SK-N-SH (cell line): ENCODE measurements around the gene TCN1.

Source experiments
- CTCF ChIP-seq: fragments of 200-600 bp; sonication (generic); IDR thresholded peaks from 2 replicates; pipeline ENCODE4 v1.6.1; 2017; ENCODE audit warnings: antibody characterized with exemption, mild to moderate bottlenecking, moderate library complexity
- ELF1 ChIP-seq: IDR thresholded peaks from 2 replicates; pipeline ENCODE4 v1.4.0; 2012
- EP300 ChIP-seq, 2 experiments: IDR thresholded peaks; 2 replicates each; pipeline versions ENCODE4 v1.4.0 to v1.6.1; 2012; ENCODE audit warnings: borderline replicate concordance in 1 of 2, low read depth in 1 of 2, low read length in 1 of 2
- JUND ChIP-seq: IDR thresholded peaks from 2 replicates; pipeline ENCODE4 v1.4.0; 2012
- MAX ChIP-seq: IDR thresholded peaks from 2 replicates; pipeline ENCODE4 v1.4.0; 2012; ENCODE audit warnings: low read depth
- POLR2AphosphoS5 ChIP-seq: IDR thresholded peaks from 2 replicates; pipeline ENCODE4 v1.6.1; 2012; ENCODE audit warnings: low read depth, low read length
- RAD21 ChIP-seq: IDR thresholded peaks from 2 replicates; pipeline ENCODE4 v1.6.1; 2012; ENCODE audit warnings: mild to moderate bottlenecking, low read length
- REST ChIP-seq: IDR thresholded peaks from 2 replicates; pipeline ENCODE4 v1.6.1; 2012; ENCODE audit warnings: mild to moderate bottlenecking, low read depth, low read length, moderate library complexity
- RFX5 ChIP-seq: IDR thresholded peaks from 2 replicates; pipeline ENCODE4 v1.6.1; 2012; ENCODE audit warnings: mild to moderate bottlenecking, improper control_type of control experiment, low read length
- SIN3A ChIP-seq: IDR thresholded peaks from 2 replicates; pipeline ENCODE4 v1.6.1; 2012; ENCODE audit warnings: low read depth, mild to moderate bottlenecking, low read length, moderate library complexity, borderline replicate concordance
- SMC3 ChIP-seq: IDR thresholded peaks from 2 replicates; pipeline ENCODE4 v1.6.1; 2012; ENCODE audit warnings: low read depth, low read length, improper control_type of control experiment
- ZBTB33 ChIP-seq: IDR thresholded peaks from 2 replicates; pipeline ENCODE4 v1.4.0; 2012; ENCODE audit warnings: low read depth, borderline replicate concordance

GRCh38 chr11:59898650-59899049, 32.4 kb upstream of the TCN1 start:
- TF ChIP-seq MAX (no peak), CTCF (no peak), POLR2AphosphoS5 (no peak), RAD21 (no peak), SMC3 (no peak), EP300 (IDR thresholded peaks at IDR 0.05; ENCODE audit: borderline replicate concordance in 1 of 2, low read depth in 1 of 2, low read length in 1 of 2) (no peak), JUND (no peak), ELF1 (no peak), RFX5 (no peak), REST (no peak), ZBTB33 (no peak), SIN3A (no peak)
